Subcutaneous abdominal adipose tissue (tissue), 5 donors: ENCODE results near the gene INPP5B.
"Not testable (repeated sequence)": the region's sequence is repeated elsewhere in the genome, so short reads cannot be mapped to it uniquely, and the experiment has no call there.

Source experiments
- H3K27ac ChIP-seq: one replicate; pipeline ENCODE4 v1.7.0; 2013; ENCODE audit warnings: low read depth, mild to moderate bottlenecking, inconsistent platforms, low read length, moderate library complexity
- H3K27me3 ChIP-seq, 5 donors: one replicate each; pipeline ENCODE4 v1.7.0; 2013; ENCODE audit warnings: low read length in 5 of 5, inconsistent platforms in 1 of 5; ENCODE audit not compliant: control insufficient read depth in 5 of 5, insufficient read depth in 4 of 5
- H3K36me3 ChIP-seq, 5 donors: one replicate each; pipeline ENCODE4 v1.7.0; 2013; ENCODE audit warnings: low read length in 5 of 5; ENCODE audit not compliant: control insufficient read depth in 5 of 5, insufficient read depth in 5 of 5
- H3K4me1 ChIP-seq, 5 donors: one replicate each; pipeline ENCODE4 v1.7.0; 2013; ENCODE audit warnings: low read length in 5 of 5, mild to moderate bottlenecking in 3 of 5, moderate library complexity in 1 of 5; ENCODE audit not compliant: control insufficient read depth in 5 of 5, insufficient read depth in 5 of 5
- H3K4me3 ChIP-seq, 5 donors: one replicate each; pipeline ENCODE4 v1.7.0; 2013; ENCODE audit warnings: low read length in 5 of 5, low read depth in 1 of 5
- H3K9ac ChIP-seq, 5 donors: one replicate each; pipeline ENCODE4 v1.7.0; 2013; ENCODE audit warnings: low read length in 5 of 5, mild to moderate bottlenecking in 4 of 5, moderate library complexity in 3 of 5
- H3K9me3 ChIP-seq, 5 donors: one replicate each; pipeline ENCODE4 v1.7.0; 2013; ENCODE audit warnings: low read length in 5 of 5; ENCODE audit not compliant: control insufficient read depth in 5 of 5
- donor health status: healthy.
- donor health status: healthy.
- donor health status: healthy.
- donor health status: healthy.
- donor health status: healthy.

INPP5B gene

DNA sequence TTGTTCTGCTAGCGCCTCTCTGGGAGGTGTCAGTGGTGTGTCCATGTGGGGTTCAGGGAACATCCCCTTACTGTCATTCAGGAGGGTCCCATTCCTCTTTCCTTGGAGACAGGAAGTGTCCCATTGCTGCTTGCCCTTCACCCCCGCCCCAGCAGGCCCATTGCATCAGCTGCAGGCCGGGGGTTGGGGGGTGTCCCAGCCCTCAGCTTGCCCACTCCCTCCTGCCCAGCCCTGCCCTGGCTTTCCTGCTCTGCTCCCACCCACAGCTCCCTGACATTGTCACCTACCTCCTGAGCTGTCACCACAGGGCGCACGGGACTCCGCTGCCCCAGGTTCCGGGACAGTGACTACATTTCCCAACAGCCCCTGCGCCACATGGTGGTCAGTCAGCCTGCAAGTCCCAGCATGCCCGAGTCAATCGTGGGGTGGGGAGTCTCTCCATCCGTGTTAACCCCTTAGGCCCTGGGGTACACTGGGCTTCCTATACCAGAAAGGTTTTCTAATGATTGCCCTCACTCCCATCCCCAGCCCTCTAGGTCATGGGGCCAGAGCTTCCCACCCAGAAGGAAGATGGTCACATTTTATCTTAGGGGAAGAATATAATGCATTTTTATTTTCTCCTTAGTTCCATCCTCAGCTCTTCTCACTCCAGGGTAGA is at the start of gene INPP5B:
TSS of gene INPP5B (minus strand) at position 351 of the 658 bp plus-strand sequence. CDS start 745 bp downstream, outside the sequence.
- Histone ChIP-seq H3K36me3 (peaks cover 3 to 23% (median 15%) of the 10 kb centered on the region in 5 donors), H3K27me3 (no peaks in the 10 kb centered on the region), H3K9ac (peak within 1 kb of the TSS; percentile 83 to 99 (median 97)), H3K9me3 (no peaks in the 10 kb centered on the region), H3K27ac (peak within 1 kb of the TSS; percentile 86), H3K4me1 (peaks cover 8 to 27% (median 24%) of the 10 kb centered on the region in 5 donors), H3K4me3 (peak within 1 kb of the TSS; percentile 93 to 100 (median 98))

DNA sequence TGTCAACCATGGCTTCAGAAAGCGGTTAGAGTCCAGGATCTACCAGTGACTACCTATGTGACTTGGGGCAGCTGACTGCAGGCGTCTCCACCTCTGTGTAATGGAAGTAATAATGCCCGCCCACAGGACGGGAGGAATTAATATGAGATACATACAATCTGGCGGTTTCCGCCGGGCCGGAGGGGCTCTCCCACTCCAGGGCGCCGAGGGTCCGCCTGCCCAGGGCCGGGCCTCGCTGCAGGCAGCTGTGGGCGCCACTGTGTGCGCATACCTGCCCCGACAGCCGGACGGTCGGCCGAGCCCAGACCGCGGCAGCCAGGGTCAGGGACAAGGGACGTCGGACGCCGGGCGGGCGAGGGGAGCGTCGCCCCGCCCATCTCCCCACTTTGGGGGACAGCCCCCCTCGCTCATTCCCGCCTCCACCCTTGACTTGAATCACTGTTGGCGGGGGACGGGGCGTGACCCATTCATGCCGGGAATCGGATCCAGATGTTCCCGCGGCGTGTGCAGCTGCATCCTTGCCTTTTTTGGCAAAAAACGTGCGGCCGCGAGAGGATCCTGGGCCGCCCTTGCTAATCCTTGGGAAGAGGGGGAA is 49.0 kb upstream of the INPP5B start:
- peaks cover 13 to 59% (median 45%) of the 10 kb centered on the region in 5 donors for H3K4me1 ChIP-seq
- peak overlapping the region in 3 of 5 donors; percentile 35 to 71 (median 64) for H3K9ac ChIP-seq
- no peak overlapping the region for H3K27ac ChIP-seq
- H3K27me3 ChIP-seq, result peaks cover 2 to 28% (median 16%) of the 10 kb centered on the region in 5 donors
- peak overlapping the region; percentile 42 to 65 (median 59) for H3K4me3 ChIP-seq
- no peaks in the 10 kb centered on the region for H3K9me3 ChIP-seq
- H3K36me3 ChIP-seq, result peaks cover 0 to 18% (median 4%) of the 10 kb centered on the region in 5 donors

GRCh38 chr1:37994886-37995566 is 48.2 kb upstream of the INPP5B start:
- Histone ChIP-seq H3K9ac (no peak overlapping the region), H3K27me3 (peaks cover 2 to 20% (median 15%) of the 10 kb centered on the region in 5 donors), H3K36me3 (peaks cover 0 to 18% (median 4%) of the 10 kb centered on the region in 5 donors), H3K4me3 (peak overlapping the region in 2 of 5 donors; percentile 59 to 65), H3K9me3 (no peaks in the 10 kb centered on the region), H3K4me1 (peaks cover 5 to 57% (median 42%) of the 10 kb centered on the region in 5 donors), H3K27ac (peak overlapping the region; percentile 23)

GRCh38 chr1:37989361-37989930 is 42.6 kb upstream of the INPP5B start:
- Histone ChIP-seq H3K4me3 (peak overlapping the region; percentile 95 to 100 (median 97)), H3K9ac (peak overlapping the region; percentile 81 to 96 (median 90)), H3K4me1 (peaks cover 0 to 24% (median 19%) of the 10 kb centered on the region in 5 donors), H3K27me3 (no peaks in the 10 kb centered on the region), H3K36me3 (peaks cover 15 to 32% (median 26%) of the 10 kb centered on the region in 5 donors), H3K27ac (peak overlapping the region; percentile 73), H3K9me3 (no peaks in the 10 kb centered on the region)

DNA sequence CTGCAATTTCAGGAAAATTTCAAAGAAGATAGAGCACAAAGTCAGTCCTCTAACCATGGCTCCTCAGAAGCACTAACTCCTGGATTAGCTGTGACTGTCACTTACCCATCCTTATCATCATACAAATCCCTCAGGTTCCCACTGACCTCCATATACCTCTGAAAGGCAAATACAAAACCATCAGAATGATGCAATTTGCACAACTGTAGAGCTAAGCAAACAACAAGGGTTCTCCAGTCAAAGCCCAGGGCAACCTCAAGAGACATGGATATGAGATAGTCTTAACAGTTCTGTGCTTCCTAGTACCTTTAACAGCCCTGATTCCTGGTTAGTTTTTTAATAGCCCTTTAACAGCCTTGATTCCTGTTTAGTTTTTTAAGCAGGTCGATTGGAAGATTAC is 40.8 kb upstream of the INPP5B start:
- Histone ChIP-seq H3K9ac (peak overlapping the region in 1 of 5 donors; percentile 26), H3K4me3 (no peak overlapping the region), H3K36me3 (peaks cover 22 to 48% (median 37%) of the 10 kb centered on the region in 5 donors)

DNA sequence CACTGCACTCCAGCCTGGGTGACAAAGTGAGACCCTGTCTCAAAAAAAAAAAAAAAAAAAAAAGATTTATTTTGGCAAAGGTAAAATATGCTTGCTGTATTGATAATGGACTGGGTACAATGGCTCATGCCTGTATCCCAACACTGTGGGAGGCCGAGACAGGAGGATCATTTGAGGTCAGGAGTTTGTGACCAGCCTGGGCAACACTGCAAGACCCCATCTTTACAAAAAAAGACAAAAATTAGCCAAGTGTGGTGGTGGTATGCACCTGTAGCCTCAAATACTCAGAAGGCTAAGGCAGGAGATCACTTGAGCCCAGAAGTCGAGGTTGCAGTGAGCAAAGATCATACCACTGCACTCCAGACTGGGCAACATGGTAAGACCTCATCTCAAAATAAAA is 36.7 kb upstream of the INPP5B start:
- no peak overlapping the region for H3K9ac ChIP-seq
- H3K27me3 ChIP-seq, result no peaks in the 10 kb centered on the region
- H3K4me3 ChIP-seq, result no peak overlapping the region
- peaks cover 48 to 89% (median 75%) of the 10 kb centered on the region in 5 donors for H3K36me3 ChIP-seq
- H3K9me3 ChIP-seq, result no peaks in the 10 kb centered on the region
- no peak overlapping the region for H3K27ac ChIP-seq
- H3K4me1 ChIP-seq, result peaks cover 0 to 5% (median 2%) of the 10 kb centered on the region in 5 donors

More for the DNA sequence above, 40.8 kb upstream of the INPP5B start:
- Histone ChIP-seq H3K4me1 (peaks cover 0 to 24% (median 19%) of the 10 kb centered on the region in 5 donors), H3K27me3 (no peaks in the 10 kb centered on the region), H3K9me3 (no peaks in the 10 kb centered on the region), H3K27ac (no peak overlapping the region)

GRCh38 chr1:37978541-37978940 is 31.7 kb upstream of the INPP5B start:
- H3K36me3 ChIP-seq, result peaks cover 46 to 95% (median 69%) of the 10 kb centered on the region in 5 donors
- H3K9ac ChIP-seq, result no peak overlapping the region
- H3K9me3 ChIP-seq, result no peaks in the 10 kb centered on the region
- H3K27me3 ChIP-seq, result no peaks in the 10 kb centered on the region
- no peak overlapping the region for H3K27ac ChIP-seq
- H3K4me1 ChIP-seq, result no peaks in the 10 kb centered on the region
- no peak overlapping the region for H3K4me3 ChIP-seq

GRCh38 chr1:37975083-37975482 is 28.2 kb upstream of the INPP5B start:
- not testable (repeated sequence) for H3K4me1 ChIP-seq, H3K27ac ChIP-seq, H3K4me3 ChIP-seq

DNA sequence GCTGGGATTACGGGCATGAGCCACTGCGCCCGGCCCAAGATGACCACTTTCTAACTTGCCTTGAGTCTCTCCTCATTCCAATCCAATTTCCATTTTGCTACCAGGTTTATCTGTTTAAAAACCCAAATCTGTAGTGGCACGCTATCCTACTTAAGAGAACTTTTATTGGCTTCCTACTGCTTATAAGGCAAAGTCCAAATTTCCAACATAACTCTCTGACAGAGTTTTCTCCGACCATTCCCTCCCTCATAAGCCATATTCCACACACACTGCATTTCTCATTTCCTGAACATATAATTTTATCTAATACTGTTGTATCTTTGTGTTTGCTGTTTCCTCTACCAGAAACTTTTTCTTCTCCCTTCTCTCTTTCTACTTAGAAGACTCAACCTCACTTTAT is 27.7 kb upstream of the INPP5B start:
- H3K4me3 ChIP-seq, result no peak overlapping the region
- peaks cover 30 to 64% (median 49%) of the 10 kb centered on the region in 5 donors for H3K36me3 ChIP-seq
- no peaks in the 10 kb centered on the region for H3K4me1 ChIP-seq
- H3K9ac ChIP-seq, result no peak overlapping the region
- H3K27me3 ChIP-seq, result no peaks in the 10 kb centered on the region
- H3K27ac ChIP-seq, result no peak overlapping the region
- no peaks in the 10 kb centered on the region for H3K9me3 ChIP-seq

More at GRCh38 chr1:37975083-37975482, 28.2 kb upstream of the INPP5B start:
- not testable (repeated sequence) for H3K27me3 ChIP-seq, H3K9ac ChIP-seq, H3K9me3 ChIP-seq
- H3K36me3 ChIP-seq, result peaks cover 30 to 64% (median 49%) of the 10 kb centered on the region in 5 donors
